Neural cell (in vitro differentiated cells): Measurements from ENCODE around the gene ASCC2. TPM values are rescaled to one million over a fixed set of nuclear protein-coding genes. Genes with fewer than 3 reads are reported as not detected.

Experiments
- H2AFZ ChIP-seq: fragments of 200-600, 300-800 bp; sonication (generic), shearing (Covaris generic); 2 replicates; pipeline ENCODE4 v1.6.0; 2014; ENCODE audit warnings: low read depth, mild to moderate bottlenecking, antibody characterized with exemption, low read length, moderate library complexity
- H3F3A ChIP-seq: fragments of 200-600 bp; shearing (Covaris generic); 2 replicates; pipeline ENCODE4 v1.6.1; 2016; ENCODE audit warnings: mild to moderate bottlenecking, moderate library complexity, mixed read lengths, antibody characterized with exemption, low read length; ENCODE audit not compliant: insufficient read depth, poor library complexity, severe bottlenecking
- H3K27ac ChIP-seq: fragments of 200-600, 300-800 bp; sonication (generic), shearing (Covaris generic); 2 replicates; pipeline ENCODE4 v1.5.1; 2014; ENCODE audit warnings: mild to moderate bottlenecking, low read length, moderate library complexity
- H3K27me3 ChIP-seq: fragments of 300-800, 200-600 bp; sonication (generic), shearing (Covaris generic); 2 replicates; pipeline ENCODE4 v1.6.0; 2014; ENCODE audit warnings: mild to moderate bottlenecking, low read depth, low read length, moderate library complexity; ENCODE audit not compliant: insufficient read depth
- H3K36me3 ChIP-seq: fragments of 300-800, 200-600 bp; sonication (generic), shearing (Covaris generic); 2 replicates; pipeline ENCODE4 v1.5.1; 2014; ENCODE audit warnings: mild to moderate bottlenecking, antibody characterized with exemption, low read length, moderate library complexity; ENCODE audit not compliant: insufficient read depth
- H3K4me2 ChIP-seq: fragments of 300-800, 200-600 bp; sonication (generic), shearing (Covaris generic); 2 replicates; pipeline ENCODE4 v1.6.0; 2014; ENCODE audit warnings: mild to moderate bottlenecking, low read length
- H3K4me3 ChIP-seq: fragments of 300-800, 200-600 bp; sonication (generic), shearing (Covaris generic); 2 replicates; pipeline ENCODE4 v1.5.1; 2014; ENCODE audit warnings: mild to moderate bottlenecking, low read length, moderate library complexity
- H3K79me2 ChIP-seq: fragments of 200-600 bp; shearing (Covaris generic); replicated peaks from 2 replicates; pipeline ENCODE4 v1.6.0; 2014; ENCODE audit warnings: mild to moderate bottlenecking, low read length, moderate library complexity; ENCODE audit not compliant: insufficient read depth
- H3K9ac ChIP-seq: fragments of 300-800, 200-600 bp; sonication (generic), shearing (Covaris generic); 2 replicates; pipeline ENCODE4 v1.6.1; 2016; ENCODE audit warnings: mild to moderate bottlenecking, low read length, mixed read lengths
- H3K9me2 ChIP-seq: fragments of 200-600 bp; shearing (Covaris generic); 2 replicates; pipeline ENCODE4 v1.6.1; 2016; ENCODE audit warnings: mild to moderate bottlenecking, low read length, mixed read lengths; ENCODE audit not compliant: insufficient read depth
- H3K9me3 ChIP-seq: fragments of 200-600, 300-800 bp; sonication (generic), shearing (Covaris generic); 2 replicates; pipeline ENCODE4 v1.6.1; 2016; ENCODE audit warnings: mild to moderate bottlenecking, mixed run types, low read length, moderate library complexity, mixed read lengths
- H4K20me1 ChIP-seq: fragments of 200-600 bp; shearing (Covaris generic); 2 replicates; pipeline ENCODE4 v1.6.1; 2016; ENCODE audit warnings: mild to moderate bottlenecking, mixed run types; ENCODE audit not compliant: insufficient read depth
- EP300 ChIP-seq: fragments of 450-650 bp; conservative IDR thresholded peaks from 2 replicates; pipeline ENCODE4 v1.6.1; 2014; ENCODE audit warnings: antibody characterized with exemption, mild to moderate bottlenecking, moderate library complexity; ENCODE audit not compliant: poor library complexity, severe bottlenecking
- EZH2 ChIP-seq: fragments of 200-600, 300-800 bp; shearing (Covaris generic), sonication (generic); IDR thresholded peaks from 2 replicates; pipeline ENCODE4 v1.6.1; 2014; ENCODE audit warnings: antibody characterized with exemption, low read length, borderline replicate concordance, mild to moderate bottlenecking; ENCODE audit not compliant: insufficient read depth, poor library complexity, severe bottlenecking
- MXI1 ChIP-seq: fragments of 450-650 bp; conservative IDR thresholded peaks from 2 replicates; pipeline ENCODE4 v1.6.1; 2014; ENCODE audit warnings: antibody characterized with exemption, mild to moderate bottlenecking; ENCODE audit not compliant: poor library complexity, severe bottlenecking
- POLR2AphosphoS5 ChIP-seq: IDR thresholded peaks from 2 replicates; pipeline ENCODE4 v1.6.1; 2012
- RAD21 ChIP-seq: fragments of 450-650 bp; conservative IDR thresholded peaks from 2 replicates; pipeline ENCODE4 v1.6.1; 2014; ENCODE audit warnings: antibody characterized with exemption, mild to moderate bottlenecking, moderate library complexity
- SMC3 ChIP-seq: fragments of 450-650 bp; conservative IDR thresholded peaks from 2 replicates; pipeline ENCODE4 v1.6.1; 2014; ENCODE audit warnings: antibody characterized with exemption, mild to moderate bottlenecking, moderate library complexity; ENCODE audit not compliant: poor library complexity
- TAF1 ChIP-seq: IDR thresholded peaks from 2 replicates; pipeline ENCODE4 v1.6.1; 2012; ENCODE audit warnings: low read depth
- polyA plus RNA-seq: library from polyadenylated mRNA; depleted of rRNA; stranded (reverse); fragments of >200 nt; gene quantifications from 2 replicates; pipeline ENCODE4 v1.2.3, GENCODE V29; 2014
- small RNA-seq, 3 experiments: library from RNA; depleted of rRNA; stranded (forward); fragments of <200 nt; gene quantifications; one replicate each; pipeline ENCODE3, GENCODE V24; 2012
- TF ChIP-seq, protein P1 (sequence below): fragments of 450-650 bp; IDR thresholded peaks from 2 replicates; pipeline ENCODE4 v1.5.1; 2014; ENCODE audit warnings: antibody characterized with exemption, mild to moderate bottlenecking, moderate library complexity; ENCODE audit not compliant: poor library complexity, severe bottlenecking
- TF ChIP-seq, protein P2 (sequence below): IDR thresholded peaks from 2 replicates; pipeline ENCODE4 v1.6.1; 2012; ENCODE audit warnings: borderline replicate concordance

The ASCC2 gene
- polyA plus RNA-seq, 1 donor from 2014 or later, result 26.2 TPM

DNA sequence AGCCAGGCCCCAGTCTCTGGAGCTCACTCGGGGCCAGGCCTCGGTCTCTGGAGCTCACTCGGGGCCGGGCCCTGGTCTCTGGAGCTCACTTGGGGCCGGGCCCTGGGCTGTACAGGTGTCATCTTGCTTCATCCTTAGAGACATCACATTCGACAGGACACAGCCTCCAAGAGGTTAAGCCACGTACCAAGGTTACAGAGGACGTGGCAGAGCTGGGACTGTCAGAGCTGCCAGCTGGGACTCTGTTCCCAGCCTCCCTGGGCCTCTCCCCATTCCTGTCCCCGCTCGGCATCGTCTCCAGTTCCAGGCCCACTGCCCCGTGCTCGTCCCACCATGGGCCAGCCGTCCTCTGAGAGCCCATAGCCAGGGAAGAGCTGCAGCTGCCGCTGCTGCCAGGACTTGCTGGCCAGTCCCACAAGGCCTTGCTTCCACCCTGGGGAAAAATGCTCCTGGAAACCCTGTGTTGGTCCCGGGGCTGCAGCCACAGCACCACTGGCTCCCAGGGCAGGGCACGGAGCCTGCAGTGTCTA lies 98.7 kb downstream of the ASCC2 start:
- TF ChIP-seq, protein P1, sequence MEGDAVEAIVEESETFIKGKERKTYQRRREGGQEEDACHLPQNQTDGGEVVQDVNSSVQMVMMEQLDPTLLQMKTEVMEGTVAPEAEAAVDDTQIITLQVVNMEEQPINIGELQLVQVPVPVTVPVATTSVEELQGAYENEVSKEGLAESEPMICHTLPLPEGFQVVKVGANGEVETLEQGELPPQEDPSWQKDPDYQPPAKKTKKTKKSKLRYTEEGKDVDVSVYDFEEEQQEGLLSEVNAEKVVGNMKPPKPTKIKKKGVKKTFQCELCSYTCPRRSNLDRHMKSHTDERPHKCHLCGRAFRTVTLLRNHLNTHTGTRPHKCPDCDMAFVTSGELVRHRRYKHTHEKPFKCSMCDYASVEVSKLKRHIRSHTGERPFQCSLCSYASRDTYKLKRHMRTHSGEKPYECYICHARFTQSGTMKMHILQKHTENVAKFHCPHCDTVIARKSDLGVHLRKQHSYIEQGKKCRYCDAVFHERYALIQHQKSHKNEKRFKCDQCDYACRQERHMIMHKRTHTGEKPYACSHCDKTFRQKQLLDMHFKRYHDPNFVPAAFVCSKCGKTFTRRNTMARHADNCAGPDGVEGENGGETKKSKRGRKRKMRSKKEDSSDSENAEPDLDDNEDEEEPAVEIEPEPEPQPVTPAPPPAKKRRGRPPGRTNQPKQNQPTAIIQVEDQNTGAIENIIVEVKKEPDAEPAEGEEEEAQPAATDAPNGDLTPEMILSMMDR, result no peak
- TF ChIP-seq EZH2 (no peak), RAD21 (no peak), TAF1 (no peak), SMC3 (no peak), POLR2AphosphoS5 (no peak), MXI1 (no peak), EP300 (no peak)
- TF ChIP-seq, protein P2, sequence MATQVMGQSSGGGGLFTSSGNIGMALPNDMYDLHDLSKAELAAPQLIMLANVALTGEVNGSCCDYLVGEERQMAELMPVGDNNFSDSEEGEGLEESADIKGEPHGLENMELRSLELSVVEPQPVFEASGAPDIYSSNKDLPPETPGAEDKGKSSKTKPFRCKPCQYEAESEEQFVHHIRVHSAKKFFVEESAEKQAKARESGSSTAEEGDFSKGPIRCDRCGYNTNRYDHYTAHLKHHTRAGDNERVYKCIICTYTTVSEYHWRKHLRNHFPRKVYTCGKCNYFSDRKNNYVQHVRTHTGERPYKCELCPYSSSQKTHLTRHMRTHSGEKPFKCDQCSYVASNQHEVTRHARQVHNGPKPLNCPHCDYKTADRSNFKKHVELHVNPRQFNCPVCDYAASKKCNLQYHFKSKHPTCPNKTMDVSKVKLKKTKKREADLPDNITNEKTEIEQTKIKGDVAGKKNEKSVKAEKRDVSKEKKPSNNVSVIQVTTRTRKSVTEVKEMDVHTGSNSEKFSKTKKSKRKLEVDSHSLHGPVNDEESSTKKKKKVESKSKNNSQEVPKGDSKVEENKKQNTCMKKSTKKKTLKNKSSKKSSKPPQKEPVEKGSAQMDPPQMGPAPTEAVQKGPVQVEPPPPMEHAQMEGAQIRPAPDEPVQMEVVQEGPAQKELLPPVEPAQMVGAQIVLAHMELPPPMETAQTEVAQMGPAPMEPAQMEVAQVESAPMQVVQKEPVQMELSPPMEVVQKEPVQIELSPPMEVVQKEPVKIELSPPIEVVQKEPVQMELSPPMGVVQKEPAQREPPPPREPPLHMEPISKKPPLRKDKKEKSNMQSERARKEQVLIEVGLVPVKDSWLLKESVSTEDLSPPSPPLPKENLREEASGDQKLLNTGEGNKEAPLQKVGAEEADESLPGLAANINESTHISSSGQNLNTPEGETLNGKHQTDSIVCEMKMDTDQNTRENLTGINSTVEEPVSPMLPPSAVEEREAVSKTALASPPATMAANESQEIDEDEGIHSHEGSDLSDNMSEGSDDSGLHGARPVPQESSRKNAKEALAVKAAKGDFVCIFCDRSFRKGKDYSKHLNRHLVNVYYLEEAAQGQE, result no peak
- no peaks in the 10 kb centered on the region for H3K9me3 ChIP-seq
- H3K27me3 ChIP-seq, result no peaks in the 10 kb centered on the region
- no peak overlapping the region for H3K9ac ChIP-seq
- no peaks in the 10 kb centered on the region for H3K36me3 ChIP-seq
- H3K4me2 ChIP-seq, result no peak overlapping the region
- no peak overlapping the region for H3K27ac ChIP-seq
- H3K4me3 ChIP-seq, result no peak overlapping the region
- H4K20me1 ChIP-seq, result no peaks in the 10 kb centered on the region
- no peak overlapping the region for H2AFZ ChIP-seq
- H3K79me2 ChIP-seq, result no peaks in the 10 kb centered on the region
- no peaks in the 10 kb centered on the region for H3K9me2 ChIP-seq
- no peaks in the 10 kb centered on the region for H3F3A ChIP-seq

Small RNA genes within 50 kb of the gene (small RNA-seq; reads per million reads assigned to genes)
- 0 to 1.2 (median 0) reads per million in 3 experiments for gene RF00019

Other genes with a start within 250 kb of the ASCC2 start
- gene NF2, start 234.6 kb downstream of the ASCC2 start, polyA plus RNA-seq, result 17.0 and 18.7 TPM in 2 replicates
- gene CABP7, start 118.3 kb downstream of the ASCC2 start, polyA plus RNA-seq, result 0.67 and 0.90 TPM in 2 replicates
- gene ZMAT5, start 71.3 kb downstream of the ASCC2 start, polyA plus RNA-seq, result 54.9 and 57.9 TPM in 2 replicates
- gene UQCR10, start 70.9 kb downstream of the ASCC2 start, polyA plus RNA-seq, result 192 and 234 TPM in 2 replicates
- 46.7 and 59.6 TPM in 2 replicates for gene MTMR3, start 44.9 kb upstream of the ASCC2 start, polyA plus RNA-seq
- 1.2 TPM in 1 of 2 replicates, not detected in the other for gene HORMAD2, start 242.2 kb upstream of the ASCC2 start, polyA plus RNA-seq